Naive thymus-derived CD4-positive, alpha-beta T cell (primary cell): ENCODE data around the gene SAFB2. TPM values are rescaled to one million over a fixed set of nuclear protein-coding genes. Genes with fewer than 3 reads are reported as not detected.

Experiments used
- ATAC-seq: fragments of 150-1000 bp; cut with Tn5 transposase; 2 replicates; pipeline ENCODE4 v1.10.0; 2021; ENCODE audit warnings: mild to moderate bottlenecking, moderate library complexity
- CTCF ChIA-PET: fragments of 350-600 bp; sonication (Branson Sonifier 250); formaldehyde crosslinking; loops from one replicate; lab custom pipeline; 2021; ENCODE audit warnings: antibody characterized with exemption; lab: Charles Lee
- POLR2A ChIA-PET: fragments of 350-600 bp; sonication (Branson Sonifier 250); formaldehyde crosslinking; loops from one replicate; lab custom pipeline; 2021; ENCODE audit warnings: antibody characterized with exemption, inconsistent platforms; lab: Charles Lee
- DNase-seq, 9 donors: peaks; one replicate each; pipeline versions ENCODE4 v3.0.0 to v3.0.0-alpha.2; 2020 to 2022; ENCODE audit warnings: mixed read lengths in 1 of 9
- H3K27ac ChIP-seq: one replicate; pipeline ENCODE4 v1.7.0; 2013; ENCODE audit warnings: mild to moderate bottlenecking, low read depth, low read length, moderate library complexity
- H3K27me3 ChIP-seq, 2 donors: one replicate each; pipeline ENCODE4 v1.7.0; 2013; ENCODE audit warnings: low read length in 2 of 2, mild to moderate bottlenecking in 2 of 2, moderate library complexity in 2 of 2; ENCODE audit not compliant: control insufficient read depth in 2 of 2, insufficient read depth in 2 of 2
- H3K36me3 ChIP-seq, 3 experiments: 1 replicate in 2 of 3; 2 replicates in 1 of 3; pipeline ENCODE4 v1.7.0; 2013; ENCODE audit warnings: low read length in 3 of 3, mild to moderate bottlenecking in 3 of 3, moderate library complexity in 1 of 3; ENCODE audit not compliant: insufficient read depth in 3 of 3, control insufficient read depth in 2 of 3
- H3K4me1 ChIP-seq, 2 donors: one replicate each; pipeline ENCODE4 v1.7.0; 2013; ENCODE audit warnings: low read length in 2 of 2, mild to moderate bottlenecking in 2 of 2, moderate library complexity in 1 of 2; ENCODE audit not compliant: control insufficient read depth in 2 of 2, insufficient read depth in 2 of 2
- H3K4me3 ChIP-seq: 2 replicates; pipeline ENCODE4 v1.7.0; 2013; ENCODE audit warnings: mild to moderate bottlenecking, low read length
- H3K9me3 ChIP-seq, 3 experiments: 1 replicate in 2 of 3; 2 replicates in 1 of 3; pipeline ENCODE4 v1.7.0; 2013; ENCODE audit warnings: low read length in 3 of 3; ENCODE audit not compliant: control insufficient read depth in 2 of 3
- H3K27ac Mint-ChIP-seq, 9 donors: one replicate each; pipeline ENCODE4 v1.8.0; 2020 to 2022; ENCODE audit warnings: mixed read lengths in 9 of 9, mild to moderate bottlenecking in 8 of 9, moderate library complexity in 5 of 9, inconsistent platforms in 2 of 9
- H3K27me3 Mint-ChIP-seq, 5 donors: one replicate each; pipeline ENCODE4 v1.8.0; 2021 to 2022; ENCODE audit warnings: mixed read lengths in 5 of 5, mild to moderate bottlenecking in 1 of 5
- H3K36me3 Mint-ChIP-seq, 5 donors: one replicate each; pipeline ENCODE4 v1.8.0; 2020 to 2022; ENCODE audit warnings: mixed read lengths in 5 of 5, mild to moderate bottlenecking in 3 of 5, inconsistent platforms in 1 of 5
- H3K4me1 Mint-ChIP-seq, 7 donors: one replicate each; pipeline ENCODE4 v1.8.0; 2020 to 2022; ENCODE audit warnings: mixed read lengths in 7 of 7, mild to moderate bottlenecking in 3 of 7, inconsistent platforms in 1 of 7
- H3K4me3 Mint-ChIP-seq, 10 donors: one replicate each; pipeline ENCODE4 v1.8.0; 2020 to 2022; ENCODE audit warnings: mild to moderate bottlenecking in 10 of 10, mixed read lengths in 10 of 10, moderate library complexity in 6 of 10, inconsistent platforms in 2 of 10
- H3K9me3 Mint-ChIP-seq, 11 donors: one replicate each; pipeline ENCODE4 v1.8.0; 2020 to 2022; ENCODE audit warnings: mixed read lengths in 11 of 11, mild to moderate bottlenecking in 4 of 11, inconsistent platforms in 1 of 11, moderate library complexity in 1 of 11
- intact Hi-C, 2 donors: fragments of 100-400 bp; cut with micrococcal nuclease; formaldehyde crosslinking; loops; one replicate each; pipeline ENCODE4 v1.15.1; 2023
- polyA plus RNA-seq, 2 donors: library from polyadenylated mRNA; unstranded; fragments of 300-500 nt; fragmentation: Illumina TruSeq; gene quantifications; one replicate each; pipeline ENCODE4 v1.2.3, GENCODE V29; 2021
- total RNA-seq, 6 experiments: library from RNA in 5 of 6; stranded (reverse) in 5 of 6; gene quantifications; 1 replicate in 5 of 6; 2 replicates in 1 of 6; pipeline ENCODE4 v1.2.3 and lab custom pipeline; 2021 to 2026

SAFB2 gene
- total and polyA plus RNA-seq, 7 experiments from 2014 or later: 28.5 to 250 (median 222) TPM

DNA sequence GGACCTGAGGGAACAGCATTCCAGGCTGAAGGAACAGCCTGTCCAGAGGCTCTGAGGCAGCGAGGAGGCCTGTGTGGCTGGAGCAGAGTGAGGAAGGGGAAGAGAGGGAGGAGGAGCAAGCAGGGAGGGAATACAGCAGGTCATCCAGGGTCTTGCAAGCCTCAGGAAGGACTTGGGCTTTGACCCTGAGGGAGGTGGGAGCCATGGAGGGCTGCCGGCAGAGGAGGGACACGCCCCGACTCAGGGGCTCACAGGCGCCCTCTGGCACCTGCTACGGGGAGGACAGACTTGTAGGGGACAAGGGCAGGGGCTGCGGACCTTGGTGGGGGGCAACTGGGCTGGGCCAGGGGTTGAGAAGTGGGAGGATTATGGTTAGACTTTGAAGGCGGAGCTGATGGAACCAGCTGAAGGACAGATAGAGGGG lies 59.6 kb downstream of the SAFB2 start:
- no peak for DNase-seq
- ChIA-PET CTCF (no interaction called here), POLR2A (no interaction called here)
- Histone ChIP-seq H3K4me3 (no peak overlapping the region), H3K27ac (no peak overlapping the region), H3K4me1 (no peaks in the 10 kb centered on the region), H3K9me3 (peaks cover 0 to 11% (median 0%) of the 10 kb centered on the region in 3 experiments), H3K36me3 (peaks cover 0 to 3% (median 0%) of the 10 kb centered on the region in 3 experiments), H3K27me3 (peaks cover 3 to 14% of the 10 kb centered on the region in 2 donors)
- no peak overlapping the region for H3K4me3 Mint-ChIP-seq
- peaks cover 0 to 2% (median 0%) of the 10 kb centered on the region in 7 donors for H3K4me1 Mint-ChIP-seq
- H3K27me3 Mint-ChIP-seq: peaks cover 6 to 38% (median 30%) of the 10 kb centered on the region in 5 donors
- H3K9me3 Mint-ChIP-seq: peaks cover 0 to 22% (median 8%) of the 10 kb centered on the region in 11 donors
- H3K36me3 Mint-ChIP-seq: peaks cover 0 to 8% (median 4%) of the 10 kb centered on the region in 5 donors
- no peak overlapping the region for H3K27ac Mint-ChIP-seq
- intact Hi-C loops: no loop called here
- no peak for ATAC-seq

DNA sequence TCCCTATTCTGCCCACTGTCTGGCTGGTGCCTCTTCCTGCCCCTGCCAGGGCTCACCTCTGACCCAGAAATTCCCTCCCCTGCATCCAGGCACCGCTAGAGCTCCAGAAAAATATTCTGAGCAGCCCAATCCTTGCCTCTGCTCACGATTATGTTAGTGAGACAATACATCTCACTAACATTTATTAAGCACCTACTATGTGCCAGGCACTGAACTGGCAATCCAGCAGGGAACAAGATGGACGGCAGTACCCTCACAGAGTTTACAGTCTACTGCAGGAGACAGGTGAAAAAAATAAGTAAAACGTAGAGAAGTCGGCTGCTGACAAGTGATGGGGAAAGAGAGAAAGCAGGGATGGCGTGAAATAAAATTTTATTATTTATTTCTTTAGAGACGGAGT lies 60.3 kb downstream of the SAFB2 start:
- DNase-seq: no peak
- CTCF ChIA-PET: no interaction called here
- no peak overlapping the region for H3K27ac ChIP-seq
- no peaks in the 10 kb centered on the region for H3K4me1 ChIP-seq
- intact Hi-C loops: no loop called here
- ATAC-seq: no peak
- H3K27me3 ChIP-seq: peaks cover 3 to 14% of the 10 kb centered on the region in 2 donors
- peaks cover 0 to 11% (median 0%) of the 10 kb centered on the region in 3 experiments for H3K9me3 ChIP-seq
- peaks cover 0 to 3% (median 0%) of the 10 kb centered on the region in 3 experiments for H3K36me3 ChIP-seq
- H3K27me3 Mint-ChIP-seq: peaks cover 5 to 45% (median 30%) of the 10 kb centered on the region in 5 donors
- no peak overlapping the region for H3K4me3 Mint-ChIP-seq
- peaks cover 0 to 2% (median 0%) of the 10 kb centered on the region in 7 donors for H3K4me1 Mint-ChIP-seq
- H3K36me3 Mint-ChIP-seq: peaks cover 0 to 8% (median 4%) of the 10 kb centered on the region in 5 donors
- H3K27ac Mint-ChIP-seq: no peak overlapping the region
- POLR2A ChIA-PET: no interaction called here
- H3K9me3 Mint-ChIP-seq: peaks cover 0 to 22% (median 8%) of the 10 kb centered on the region in 11 donors
- no peak overlapping the region for H3K4me3 ChIP-seq

DNA sequence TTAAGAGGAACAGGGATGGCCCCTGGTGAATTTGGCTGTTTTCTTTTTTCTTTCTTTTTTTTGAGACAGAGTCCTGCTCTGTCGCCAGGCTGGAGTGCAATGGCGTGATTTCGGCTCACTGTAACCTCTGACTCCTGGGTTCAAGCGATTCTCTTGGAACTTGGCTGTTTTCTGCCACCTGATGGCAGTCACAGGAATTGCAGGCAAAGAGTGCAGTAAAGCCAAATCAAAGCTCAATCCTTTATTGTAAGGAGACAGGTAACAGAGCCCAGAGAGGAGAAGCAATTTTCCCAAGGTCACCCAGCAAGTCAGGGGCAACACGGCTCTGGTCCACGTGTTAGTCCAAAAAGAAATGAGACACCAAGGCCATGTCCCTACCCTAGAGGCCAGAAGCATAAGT lies 61.0 kb downstream of the SAFB2 start:
- ATAC-seq: no peak
- H3K36me3 ChIP-seq: peaks cover 0 to 3% (median 0%) of the 10 kb centered on the region in 3 experiments
- Mint-ChIP-seq H3K4me1 (peaks cover 0 to 2% (median 0%) of the 10 kb centered on the region in 7 donors), H3K9me3 (peaks cover 0 to 22% (median 8%) of the 10 kb centered on the region in 11 donors), H3K36me3 (peaks cover 0 to 8% (median 6%) of the 10 kb centered on the region in 5 donors), H3K27me3 (peaks cover 5 to 52% (median 36%) of the 10 kb centered on the region in 5 donors), H3K27ac (no peak overlapping the region), H3K4me3 (no peak overlapping the region)
- intact Hi-C loops: no loop called here
- DNase-seq: no peak
- no peaks in the 10 kb centered on the region for H3K4me1 ChIP-seq
- ChIA-PET POLR2A (no interaction called here), CTCF (no interaction called here)
- no peak overlapping the region for H3K27ac ChIP-seq
- H3K27me3 ChIP-seq: peaks cover 3 to 7% of the 10 kb centered on the region in 2 donors
- H3K9me3 ChIP-seq: peaks cover 0 to 11% (median 0%) of the 10 kb centered on the region in 3 experiments
- no peak overlapping the region for H3K4me3 ChIP-seq

DNA sequence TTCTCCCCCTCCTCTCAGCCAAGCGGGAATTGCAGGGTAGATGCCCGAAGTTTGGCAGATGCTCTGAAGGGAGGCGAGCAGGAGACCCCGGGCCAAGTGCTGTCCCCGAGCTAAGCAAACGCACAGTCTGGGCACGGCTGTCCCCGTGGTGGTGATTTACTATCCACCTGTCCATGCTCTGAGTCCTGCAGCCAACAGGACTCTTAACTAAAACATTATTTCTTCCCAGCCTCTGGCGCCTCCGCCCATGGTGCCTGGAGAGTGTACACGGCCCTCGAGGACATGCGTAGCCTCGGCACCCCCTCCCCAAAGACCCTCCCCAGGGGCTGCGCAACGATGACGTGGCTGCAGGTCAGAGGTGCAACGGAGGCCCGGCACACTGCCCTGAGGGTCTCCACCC lies 62.4 kb downstream of the SAFB2 start:
- ChIA-PET CTCF (no interaction called here), POLR2A (no interaction called here)
- H3K27ac ChIP-seq: no peak overlapping the region
- Mint-ChIP-seq H3K27me3 (peaks cover under 1 to 54% (median 37%) of the 10 kb centered on the region in 5 donors), H3K36me3 (peaks cover 0 to 8% (median 6%) of the 10 kb centered on the region in 5 donors), H3K27ac (no peak overlapping the region), H3K4me1 (peaks cover 0 to 2% (median 0%) of the 10 kb centered on the region in 7 donors), H3K4me3 (no peak overlapping the region), H3K9me3 (peaks cover 0 to 22% (median 8%) of the 10 kb centered on the region in 11 donors)
- intact Hi-C loops: no loop called here
- ATAC-seq (no peak), DNase-seq (no peak)
- no peaks in the 10 kb centered on the region for H3K27me3 ChIP-seq
- H3K4me1 ChIP-seq: no peaks in the 10 kb centered on the region
- peaks cover 0 to 11% (median 0%) of the 10 kb centered on the region in 3 experiments for H3K9me3 ChIP-seq
- no peak overlapping the region for H3K4me3 ChIP-seq
- H3K36me3 ChIP-seq: peaks cover 0 to 3% (median 0%) of the 10 kb centered on the region in 3 experiments

DNA sequence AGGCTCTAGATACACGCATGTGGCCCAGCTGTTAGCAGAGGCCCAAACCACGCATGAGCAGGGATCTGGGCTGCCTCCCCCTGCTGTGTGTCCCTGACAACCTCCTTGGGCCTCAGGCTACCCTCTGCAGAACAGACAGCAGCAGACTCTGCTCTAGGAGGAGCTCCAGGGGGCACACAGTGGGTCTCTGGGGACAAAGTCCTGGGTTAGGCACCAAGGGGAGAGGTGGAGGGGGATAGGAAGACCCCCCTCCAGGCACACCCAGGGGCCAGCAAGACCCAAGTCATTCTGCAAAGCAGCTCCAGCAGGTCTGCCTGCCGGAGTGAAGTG lies 62.8 kb downstream of the SAFB2 start:
- CTCF ChIA-PET: no interaction called here
- Mint-ChIP-seq H3K4me1 (peaks cover 0 to 2% (median 0%) of the 10 kb centered on the region in 7 donors), H3K27ac (no peak overlapping the region), H3K9me3 (peaks cover 0 to 22% (median 8%) of the 10 kb centered on the region in 11 donors), H3K36me3 (peaks cover 0 to 8% (median 6%) of the 10 kb centered on the region in 5 donors), H3K27me3 (peaks cover 0 to 54% (median 37%) of the 10 kb centered on the region in 5 donors), H3K4me3 (no peak overlapping the region)
- Histone ChIP-seq H3K4me1 (no peaks in the 10 kb centered on the region), H3K27me3 (no peaks in the 10 kb centered on the region), H3K36me3 (peaks cover 0 to 3% (median 0%) of the 10 kb centered on the region in 3 experiments), H3K4me3 (no peak overlapping the region), H3K9me3 (peaks cover 0 to 11% (median 0%) of the 10 kb centered on the region in 3 experiments), H3K27ac (no peak overlapping the region)
- DNase-seq (no peak), ATAC-seq (no peak)
- intact Hi-C loops: no loop called here
- POLR2A ChIA-PET: no interaction called here

DNA sequence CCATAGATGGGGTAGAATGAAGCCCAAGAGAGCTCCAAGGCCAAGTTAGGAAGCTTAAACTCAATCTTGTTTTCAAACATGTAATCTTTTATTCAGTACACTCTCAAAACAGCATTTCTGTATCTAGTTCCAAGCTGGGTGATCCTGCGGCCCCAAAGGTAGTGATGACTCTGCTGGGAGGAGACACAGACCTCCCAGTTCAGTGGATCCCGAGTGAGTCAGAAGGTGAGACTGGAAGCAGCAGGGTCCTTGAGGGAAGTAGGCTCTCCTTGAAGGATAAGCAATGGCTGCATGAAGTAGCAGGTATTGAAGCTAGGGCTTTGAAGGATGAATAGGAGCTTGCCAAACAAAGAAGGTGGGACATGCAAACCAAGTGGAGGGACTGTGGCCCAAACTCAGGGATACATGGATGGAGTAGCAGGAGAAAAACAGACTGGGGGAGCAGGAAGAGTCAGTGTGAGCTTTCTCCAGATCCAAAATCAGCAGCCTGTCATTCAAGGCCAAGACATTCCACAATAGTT lies 64.4 kb downstream of the SAFB2 start:
- H3K4me3 ChIP-seq: no peak overlapping the region
- ChIA-PET POLR2A (no interaction called here), CTCF (interaction anchor here (0.6 kb wide), 1 partner anchor 688 kb away, joined by 3 read pairs; no protein-coding TSS in a partner anchor)
- H3K27ac ChIP-seq: no peak overlapping the region
- no peaks in the 10 kb centered on the region for H3K27me3 ChIP-seq
- no peaks in the 10 kb centered on the region for H3K4me1 ChIP-seq
- no peak overlapping the region for H3K4me3 Mint-ChIP-seq
- peaks cover 0 to 11% (median 0%) of the 10 kb centered on the region in 3 experiments for H3K9me3 ChIP-seq
- H3K9me3 Mint-ChIP-seq: peaks cover 0 to 22% (median 8%) of the 10 kb centered on the region in 11 donors
- peaks cover 0 to 2% (median 0%) of the 10 kb centered on the region in 7 donors for H3K4me1 Mint-ChIP-seq
- peaks cover 0 to 3% (median 0%) of the 10 kb centered on the region in 3 experiments for H3K36me3 ChIP-seq
- peaks cover 0 to 50% (median 34%) of the 10 kb centered on the region in 5 donors for H3K27me3 Mint-ChIP-seq
- peaks cover 0 to 8% (median 6%) of the 10 kb centered on the region in 5 donors for H3K36me3 Mint-ChIP-seq
- DNase-seq (no peak), ATAC-seq (no peak)
- intact Hi-C loops: no loop called here
- no peak overlapping the region for H3K27ac Mint-ChIP-seq
